Esophagus muscularis mucosa (tissue), 3 donors: Measurements from ENCODE around the gene ZSCAN4.

Experiments used
- POLR2AphosphoS5 ChIP-seq, 2 donors: sonication (generic); formaldehyde crosslinking; IDR thresholded peaks; one replicate each; pipeline ENCODE4 v1.6.1; 2017; ENCODE audit warnings: antibody characterized with exemption in 2 of 2
- TF ChIP-seq, protein P1 (sequence below), 3 experiments: fragments of 200-600 bp in 2 of 3; fragments of 450-650 bp in 1 of 3; sonication (generic) in 2 of 3; IDR thresholded peaks; one replicate each; pipeline ENCODE4 v1.5.1; 2017 to 2019; ENCODE audit warnings: antibody characterized with exemption in 3 of 3, mild to moderate bottlenecking in 2 of 3, moderate library complexity in 1 of 3

DNA sequence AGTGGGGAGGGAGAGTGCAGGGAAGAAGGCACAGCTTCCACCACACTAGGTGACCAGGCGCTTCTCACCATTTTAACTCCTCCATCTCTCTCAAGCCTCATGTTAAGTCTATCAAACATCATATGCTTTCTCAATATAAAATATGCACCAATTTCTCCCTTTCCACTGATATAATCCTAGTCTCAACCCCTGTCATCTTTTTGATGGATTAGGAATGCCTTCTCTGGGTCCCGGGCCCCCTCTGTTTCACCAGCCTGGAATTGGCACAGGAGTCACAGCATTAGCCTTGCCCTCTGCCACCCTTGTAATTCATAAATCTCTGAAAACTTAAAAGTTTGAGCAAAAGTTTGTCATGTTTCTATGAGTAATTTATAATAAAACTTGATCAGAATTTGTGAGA lies at the start of gene ZSCAN4:
- TF ChIP-seq, protein P1, sequence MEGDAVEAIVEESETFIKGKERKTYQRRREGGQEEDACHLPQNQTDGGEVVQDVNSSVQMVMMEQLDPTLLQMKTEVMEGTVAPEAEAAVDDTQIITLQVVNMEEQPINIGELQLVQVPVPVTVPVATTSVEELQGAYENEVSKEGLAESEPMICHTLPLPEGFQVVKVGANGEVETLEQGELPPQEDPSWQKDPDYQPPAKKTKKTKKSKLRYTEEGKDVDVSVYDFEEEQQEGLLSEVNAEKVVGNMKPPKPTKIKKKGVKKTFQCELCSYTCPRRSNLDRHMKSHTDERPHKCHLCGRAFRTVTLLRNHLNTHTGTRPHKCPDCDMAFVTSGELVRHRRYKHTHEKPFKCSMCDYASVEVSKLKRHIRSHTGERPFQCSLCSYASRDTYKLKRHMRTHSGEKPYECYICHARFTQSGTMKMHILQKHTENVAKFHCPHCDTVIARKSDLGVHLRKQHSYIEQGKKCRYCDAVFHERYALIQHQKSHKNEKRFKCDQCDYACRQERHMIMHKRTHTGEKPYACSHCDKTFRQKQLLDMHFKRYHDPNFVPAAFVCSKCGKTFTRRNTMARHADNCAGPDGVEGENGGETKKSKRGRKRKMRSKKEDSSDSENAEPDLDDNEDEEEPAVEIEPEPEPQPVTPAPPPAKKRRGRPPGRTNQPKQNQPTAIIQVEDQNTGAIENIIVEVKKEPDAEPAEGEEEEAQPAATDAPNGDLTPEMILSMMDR (IDR thresholded peaks at IDR 0.05), result no peak
- TF ChIP-seq POLR2AphosphoS5 (IDR thresholded peaks at IDR 0.05), result no peak
